IgD-negative memory B cell (primary cell): ENCODE results near the gene OTOGL. TPM values are rescaled to one million over a fixed set of nuclear protein-coding genes. Genes with fewer than 3 reads are reported as not detected.

ENCODE experiments used
- H3K27ac Mint-ChIP-seq, 3 donors: one replicate each; pipeline ENCODE4 v1.8.0; 2020 to 2022; ENCODE audit warnings: mild to moderate bottlenecking in 3 of 3, mixed read lengths in 3 of 3, moderate library complexity in 1 of 3
- H3K27me3 Mint-ChIP-seq: one replicate; pipeline ENCODE4 v1.8.0; 2021; ENCODE audit warnings: mixed read lengths
- H3K36me3 Mint-ChIP-seq: one replicate; pipeline ENCODE4 v1.8.0; 2020; ENCODE audit warnings: mild to moderate bottlenecking, mixed read lengths
- H3K4me1 Mint-ChIP-seq, 3 donors: one replicate each; pipeline ENCODE4 v1.8.0; 2020 to 2022; ENCODE audit warnings: mixed read lengths in 3 of 3, mild to moderate bottlenecking in 1 of 3
- H3K4me3 Mint-ChIP-seq, 4 donors: one replicate each; pipeline ENCODE4 v1.8.0; 2020 to 2022; ENCODE audit warnings: mild to moderate bottlenecking in 4 of 4, mixed read lengths in 4 of 4, moderate library complexity in 3 of 4
- H3K9me3 Mint-ChIP-seq, 3 donors: one replicate each; pipeline ENCODE4 v1.8.0; 2020 to 2021; ENCODE audit warnings: mixed read lengths in 3 of 3, mild to moderate bottlenecking in 1 of 3
- polyA plus RNA-seq: library from polyadenylated mRNA; unstranded; fragments of 300-500 nt; fragmentation: Illumina TruSeq; gene quantifications from one replicate; pipeline ENCODE4 v1.2.3, GENCODE V29; 2021

OTOGL gene
- polyA plus RNA-seq, 1 donor from 2014 or later = not detected

DNA sequence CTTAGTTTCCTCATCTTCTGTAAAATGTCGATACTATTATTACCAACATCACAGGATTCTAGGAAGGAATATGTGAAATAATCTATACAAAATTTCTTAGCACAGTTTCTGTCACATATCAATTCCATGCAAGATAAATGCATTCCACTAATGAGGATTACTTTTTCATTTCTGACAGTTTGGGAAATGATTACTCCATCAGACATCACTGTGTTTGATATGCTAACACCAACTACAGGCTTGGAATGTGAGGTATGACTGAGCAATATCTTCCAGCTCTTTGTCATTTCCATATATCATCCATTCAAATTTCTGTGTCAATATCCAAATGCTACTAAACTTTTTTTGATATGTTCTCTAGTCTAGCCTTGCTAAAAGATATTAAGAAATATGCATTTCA lies 233.5 kb downstream of the OTOGL start:
- H3K4me1 Mint-ChIP-seq = peaks cover 0 to 3% (median 1%) of the 10 kb centered on the region in 3 donors
- H3K4me3 Mint-ChIP-seq = no peak overlapping the region
- no peaks in the 10 kb centered on the region for H3K27me3 Mint-ChIP-seq
- H3K36me3 Mint-ChIP-seq = no peaks in the 10 kb centered on the region
- H3K9me3 Mint-ChIP-seq = peaks cover 0 to 3% (median 2%) of the 10 kb centered on the region in 3 donors
- no peak overlapping the region for H3K27ac Mint-ChIP-seq

DNA sequence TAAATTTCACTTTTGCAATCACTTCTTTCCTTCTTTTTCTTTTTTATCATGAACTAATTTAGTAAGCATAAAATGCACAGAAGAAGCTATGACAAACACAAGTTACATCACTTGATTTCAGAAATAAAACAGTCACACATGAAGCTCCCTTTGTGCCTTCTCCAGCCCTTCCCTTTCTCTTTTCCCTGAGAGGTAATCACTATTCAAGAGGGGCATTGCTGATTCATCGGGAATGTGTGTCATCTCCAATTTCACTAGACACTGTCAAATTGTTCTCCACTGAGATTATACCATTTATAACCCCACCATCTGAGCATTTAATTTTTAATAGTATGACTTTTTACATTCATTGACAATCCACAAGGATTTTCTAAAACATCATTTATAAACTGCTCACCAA lies 253.1 kb downstream of the OTOGL start:
- Mint-ChIP-seq H3K27me3 (no peaks in the 10 kb centered on the region), H3K27ac (no peak overlapping the region), H3K9me3 (peaks cover 3 to 7% (median 3%) of the 10 kb centered on the region in 3 donors), H3K4me1 (peaks cover 0 to 1% (median 0%) of the 10 kb centered on the region in 3 donors), H3K36me3 (no peaks in the 10 kb centered on the region), H3K4me3 (no peak overlapping the region)

DNA sequence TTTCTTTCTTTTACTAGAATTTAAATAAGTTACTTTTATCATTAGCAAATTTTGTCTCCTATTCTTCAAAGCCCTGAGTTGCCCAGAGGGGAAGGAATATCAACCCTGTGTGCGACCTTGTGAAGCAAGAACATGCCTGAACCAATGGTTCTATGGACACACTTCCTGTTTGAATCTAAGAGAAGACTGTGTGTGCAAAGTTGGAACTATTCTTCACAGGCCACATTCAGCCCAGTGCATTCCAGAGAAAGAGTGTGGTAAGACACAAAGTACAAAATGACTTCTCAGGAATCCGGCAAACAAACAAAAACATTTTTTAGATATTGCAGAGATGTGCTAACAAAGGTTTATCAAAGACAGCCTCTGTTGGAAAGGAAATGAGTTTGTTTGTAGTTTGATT lies 253.9 kb downstream of the OTOGL start:
- Mint-ChIP-seq H3K36me3 (no peaks in the 10 kb centered on the region), H3K9me3 (peaks cover 0 to 7% (median 2%) of the 10 kb centered on the region in 3 donors), H3K4me1 (peaks cover 0 to 1% (median 0%) of the 10 kb centered on the region in 3 donors)

DNA sequence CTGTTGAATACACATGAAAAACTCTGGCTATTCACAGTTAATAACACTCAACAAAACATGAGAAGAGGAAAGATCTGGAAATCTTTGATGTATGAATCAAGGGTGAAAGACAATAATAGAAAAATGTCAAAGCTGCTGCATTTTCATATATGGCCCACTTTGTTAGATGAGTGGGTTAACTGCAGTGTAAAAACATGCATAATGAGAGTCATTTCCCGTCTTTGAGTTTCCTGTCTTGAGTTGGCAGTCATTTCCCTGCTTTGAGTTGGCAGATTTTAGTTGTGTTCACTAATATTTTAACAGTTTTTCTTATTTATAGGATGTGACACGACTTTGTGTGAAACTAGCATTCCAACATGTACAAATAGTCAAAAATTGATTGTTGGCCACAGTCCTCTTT lies 256.8 kb downstream of the OTOGL start:
- no peak overlapping the region for H3K4me3 Mint-ChIP-seq
- peaks cover 0 to 1% (median 0%) of the 10 kb centered on the region in 3 donors for H3K4me1 Mint-ChIP-seq
- peaks cover 0 to 2% (median 0%) of the 10 kb centered on the region in 3 donors for H3K9me3 Mint-ChIP-seq
- H3K27me3 Mint-ChIP-seq = no peaks in the 10 kb centered on the region
- no peak overlapping the region for H3K27ac Mint-ChIP-seq
- no peaks in the 10 kb centered on the region for H3K36me3 Mint-ChIP-seq

More for the DNA sequence above, 253.9 kb downstream of the OTOGL start:
- Mint-ChIP-seq H3K4me3 (no peak overlapping the region), H3K27me3 (no peaks in the 10 kb centered on the region), H3K27ac (no peak overlapping the region)

DNA sequence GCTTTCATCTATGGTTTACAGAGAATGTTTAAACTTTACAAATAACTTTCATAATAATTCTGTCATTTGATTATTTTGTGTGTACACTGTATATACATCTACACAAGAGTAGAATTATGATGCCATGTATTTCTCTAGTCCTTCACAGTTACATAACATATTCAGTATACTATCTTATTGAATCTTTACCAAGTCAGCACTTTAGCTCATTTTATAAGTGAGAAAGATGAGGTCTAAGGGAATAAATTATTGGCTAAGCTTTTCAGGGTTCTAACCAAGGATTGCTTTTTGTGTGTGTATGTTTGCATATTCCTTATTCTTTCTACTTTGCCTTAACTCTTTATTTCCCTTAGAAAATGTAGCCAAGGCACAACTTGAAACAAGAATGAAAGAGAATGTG lies 260.4 kb downstream of the OTOGL start:
- no peak overlapping the region for H3K4me3 Mint-ChIP-seq
- H3K9me3 Mint-ChIP-seq = peaks cover 0 to 4% (median 4%) of the 10 kb centered on the region in 3 donors
- H3K27ac Mint-ChIP-seq = no peak overlapping the region
- H3K27me3 Mint-ChIP-seq = no peaks in the 10 kb centered on the region
- H3K36me3 Mint-ChIP-seq = no peaks in the 10 kb centered on the region
- H3K4me1 Mint-ChIP-seq = peaks cover 0 to 1% (median 0%) of the 10 kb centered on the region in 3 donors

DNA sequence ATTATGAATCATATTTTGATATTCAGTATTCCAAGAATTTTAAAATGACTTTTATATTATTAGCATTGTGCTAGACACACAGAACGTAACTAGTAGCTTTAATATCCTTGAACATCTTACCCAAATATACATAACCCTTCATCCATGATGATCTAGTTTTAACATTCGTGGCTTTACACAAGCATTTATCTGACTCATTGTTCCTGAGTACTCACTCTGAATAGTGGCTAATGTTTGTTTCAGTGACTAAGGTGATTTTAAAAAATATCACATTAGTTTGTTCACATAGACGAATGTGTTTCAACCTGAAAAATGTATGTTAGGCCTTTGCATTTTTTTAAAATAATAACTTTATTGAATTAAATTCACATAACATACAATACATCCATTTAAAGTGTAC lies 264.7 kb downstream of the OTOGL start:
- Mint-ChIP-seq H3K4me3 (no peak overlapping the region), H3K27me3 (no peaks in the 10 kb centered on the region), H3K36me3 (no peaks in the 10 kb centered on the region), H3K9me3 (peaks cover 0 to 4% (median 4%) of the 10 kb centered on the region in 3 donors), H3K27ac (no peak overlapping the region), H3K4me1 (no peaks in the 10 kb centered on the region)

DNA sequence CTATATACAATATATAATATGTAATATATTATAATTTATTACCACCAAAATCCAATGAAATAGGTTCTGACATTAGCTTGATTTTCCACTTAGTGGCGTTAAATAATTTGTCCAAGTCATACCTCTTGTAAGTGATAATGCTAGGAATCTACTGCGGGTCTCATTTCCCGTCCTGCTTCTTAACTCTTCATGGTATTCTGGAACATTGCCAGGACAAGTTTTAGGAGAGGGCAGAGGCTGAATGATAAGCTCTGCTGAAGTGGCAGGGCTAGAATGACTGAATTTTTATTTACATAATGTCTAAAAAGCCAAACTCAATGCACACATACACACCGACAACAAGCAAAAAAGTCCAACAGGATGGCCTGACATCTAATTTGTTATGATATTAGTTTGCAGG lies 274.3 kb downstream of the OTOGL start:
- no peaks in the 10 kb centered on the region for H3K36me3 Mint-ChIP-seq

DNA sequence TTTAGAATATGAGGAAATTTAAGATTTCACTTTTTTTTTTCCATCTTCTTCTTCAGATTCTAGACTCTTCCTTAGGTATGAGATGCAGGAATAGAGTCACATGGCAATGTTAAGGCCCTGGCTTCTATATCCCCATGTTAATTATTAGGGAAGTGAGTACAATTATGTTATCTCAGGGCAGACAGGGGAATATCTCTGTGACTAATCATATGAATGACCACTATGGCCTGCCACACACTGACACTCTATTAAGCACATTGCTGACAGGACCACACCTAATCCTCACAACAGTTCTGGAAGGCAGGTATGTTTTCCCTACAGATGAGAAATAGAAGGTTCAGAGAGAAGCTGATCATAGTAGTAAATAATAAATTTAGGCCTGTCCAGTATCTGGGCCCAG lies 275.3 kb downstream of the OTOGL start:
- H3K36me3 Mint-ChIP-seq = no peaks in the 10 kb centered on the region
- H3K27me3 Mint-ChIP-seq = no peaks in the 10 kb centered on the region
- H3K4me3 Mint-ChIP-seq = no peak overlapping the region
- H3K4me1 Mint-ChIP-seq = no peaks in the 10 kb centered on the region
- no peak overlapping the region for H3K27ac Mint-ChIP-seq
- H3K9me3 Mint-ChIP-seq = no peaks in the 10 kb centered on the region

More for the DNA sequence above, 274.3 kb downstream of the OTOGL start:
- no peaks in the 10 kb centered on the region for H3K4me1 Mint-ChIP-seq
- H3K27me3 Mint-ChIP-seq = no peaks in the 10 kb centered on the region
- H3K27ac Mint-ChIP-seq = no peak overlapping the region
- H3K9me3 Mint-ChIP-seq = no peaks in the 10 kb centered on the region
- no peak overlapping the region for H3K4me3 Mint-ChIP-seq

DNA sequence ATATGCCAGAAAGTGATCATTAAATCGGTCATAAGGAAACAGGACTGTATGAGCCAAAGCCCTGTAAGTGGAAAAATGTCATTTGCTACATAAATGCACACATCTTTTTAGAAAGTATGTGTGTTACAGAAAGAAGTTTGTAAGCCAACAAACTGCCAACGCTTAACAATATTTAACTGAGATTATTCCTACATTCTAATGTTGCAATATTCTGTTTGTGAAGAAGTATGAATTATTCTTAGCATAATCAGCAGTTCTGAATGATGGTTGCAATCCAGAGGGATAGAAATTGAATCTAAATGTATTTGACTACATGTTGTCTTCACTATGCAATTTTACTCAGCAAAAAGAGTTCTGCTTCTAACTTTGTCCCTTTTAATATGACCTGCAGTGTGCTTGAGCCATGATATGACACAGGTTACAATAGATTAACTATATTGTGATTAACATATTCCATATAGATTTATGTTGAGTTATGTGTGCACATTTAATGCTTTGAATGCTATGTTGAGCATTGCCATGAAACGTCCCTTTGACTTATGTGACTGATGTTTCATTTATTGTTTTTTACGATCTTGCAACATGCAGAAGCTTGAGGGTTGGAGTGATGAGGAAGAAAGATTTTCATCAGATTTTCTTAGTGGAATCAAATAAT lies 277.9 kb downstream of the OTOGL start:
- Mint-ChIP-seq H3K4me3 (no peak overlapping the region), H3K27me3 (no peaks in the 10 kb centered on the region), H3K9me3 (no peaks in the 10 kb centered on the region)

DNA sequence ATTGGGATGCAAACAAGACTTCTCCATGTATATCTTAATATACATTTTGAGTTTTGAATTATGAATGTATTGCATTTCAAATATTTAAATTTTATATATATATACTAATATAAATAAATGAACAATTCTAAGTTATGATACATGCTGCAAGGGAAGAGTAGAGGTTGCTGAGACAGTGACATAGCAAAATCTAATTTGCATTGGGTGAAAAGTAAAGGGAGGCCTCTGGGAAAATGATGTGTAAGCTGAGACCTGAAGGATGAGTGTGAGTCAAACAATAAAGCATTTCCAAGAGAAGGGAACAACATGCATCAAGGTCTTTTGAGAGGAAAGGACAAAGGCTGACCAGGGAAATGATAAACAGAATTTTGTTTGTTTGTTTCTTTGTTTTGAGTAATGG lies 281.8 kb downstream of the OTOGL start:
- Mint-ChIP-seq H3K27me3 (no peaks in the 10 kb centered on the region), H3K36me3 (no peaks in the 10 kb centered on the region), H3K4me3 (no peak overlapping the region), H3K4me1 (no peaks in the 10 kb centered on the region), H3K9me3 (no peaks in the 10 kb centered on the region), H3K27ac (no peak overlapping the region)

More for the DNA sequence above, 277.9 kb downstream of the OTOGL start:
- no peaks in the 10 kb centered on the region for H3K36me3 Mint-ChIP-seq
- no peak overlapping the region for H3K27ac Mint-ChIP-seq
- no peaks in the 10 kb centered on the region for H3K4me1 Mint-ChIP-seq

DNA sequence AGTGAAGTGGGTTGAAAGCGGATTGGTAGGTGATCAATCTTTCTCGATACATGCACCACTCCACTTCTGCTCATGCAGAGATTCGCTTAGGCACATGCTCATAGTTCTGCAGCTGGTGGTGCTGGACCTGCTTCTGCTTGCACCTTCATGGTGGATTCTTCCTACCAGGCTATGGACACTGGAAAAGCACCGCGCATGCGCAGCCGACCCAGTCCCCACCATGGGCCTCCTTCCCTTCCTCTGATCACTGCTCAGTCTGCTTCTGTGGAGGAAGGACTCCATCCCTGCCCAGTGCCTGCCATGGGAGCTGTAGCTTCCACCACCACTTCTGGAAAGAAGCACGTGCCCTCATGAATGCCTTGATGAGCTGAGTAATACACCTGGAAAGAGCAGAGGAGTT lies 282.9 kb downstream of the OTOGL start:
- no peak overlapping the region for H3K27ac Mint-ChIP-seq
- no peaks in the 10 kb centered on the region for H3K36me3 Mint-ChIP-seq
- no peaks in the 10 kb centered on the region for H3K27me3 Mint-ChIP-seq
- H3K4me3 Mint-ChIP-seq = no peak overlapping the region
- H3K9me3 Mint-ChIP-seq = peaks cover 0 to 5% (median 3%) of the 10 kb centered on the region in 3 donors
- H3K4me1 Mint-ChIP-seq = no peaks in the 10 kb centered on the region

DNA sequence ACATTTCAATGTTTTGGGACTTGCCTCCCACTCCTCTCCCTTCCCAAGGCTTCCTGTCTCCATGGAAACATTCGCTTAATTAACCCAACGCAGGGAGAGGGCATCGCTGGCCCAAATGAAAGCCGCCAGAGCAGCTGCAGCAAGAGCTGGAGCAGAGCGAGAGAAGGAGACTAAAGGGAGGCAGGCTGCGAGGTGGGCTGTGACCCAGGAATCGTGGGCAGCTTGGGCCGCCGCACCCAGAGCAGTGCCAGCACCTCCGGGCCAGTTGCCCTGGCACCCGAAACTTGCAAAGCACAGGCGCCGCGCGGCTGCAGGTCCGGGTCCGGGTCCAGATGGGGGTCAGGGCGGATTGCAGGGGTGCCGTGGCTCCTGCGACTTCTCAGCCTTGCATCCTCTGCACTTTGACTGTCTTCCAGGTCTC lies 301.2 kb downstream of the OTOGL start:
- Mint-ChIP-seq H3K36me3 (no peaks in the 10 kb centered on the region), H3K27me3 (peaks cover 2% of the 10 kb centered on the region), H3K9me3 (peaks cover 0 to 3% (median 0%) of the 10 kb centered on the region in 3 donors), H3K4me1 (no peaks in the 10 kb centered on the region), H3K4me3 (no peak overlapping the region), H3K27ac (no peak overlapping the region)

DNA sequence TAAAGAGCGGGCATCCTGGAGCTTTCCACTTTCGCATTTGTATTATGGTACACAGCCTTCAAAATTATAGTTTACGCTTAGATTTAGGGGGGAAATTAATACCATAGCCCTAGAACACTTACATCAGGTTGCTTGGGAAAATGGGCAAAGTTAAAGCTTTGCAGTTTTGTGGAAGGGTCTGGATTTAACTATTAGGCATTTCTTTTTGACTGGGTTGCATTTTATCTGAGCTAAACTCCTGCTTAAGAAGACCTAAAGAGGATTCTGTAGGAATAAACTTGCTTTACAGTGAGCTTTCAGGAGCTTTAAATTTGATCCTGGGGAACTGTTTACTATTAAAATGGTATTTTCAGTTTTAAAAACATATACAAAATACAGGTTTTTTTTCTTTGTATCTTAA lies 301.9 kb downstream of the OTOGL start:
- peaks cover 2% of the 10 kb centered on the region for H3K27me3 Mint-ChIP-seq
- no peak overlapping the region for H3K4me3 Mint-ChIP-seq
- H3K9me3 Mint-ChIP-seq = peaks cover 0 to 3% (median 0%) of the 10 kb centered on the region in 3 donors
- H3K27ac Mint-ChIP-seq = no peak overlapping the region
- H3K36me3 Mint-ChIP-seq = no peaks in the 10 kb centered on the region
- no peaks in the 10 kb centered on the region for H3K4me1 Mint-ChIP-seq

DNA sequence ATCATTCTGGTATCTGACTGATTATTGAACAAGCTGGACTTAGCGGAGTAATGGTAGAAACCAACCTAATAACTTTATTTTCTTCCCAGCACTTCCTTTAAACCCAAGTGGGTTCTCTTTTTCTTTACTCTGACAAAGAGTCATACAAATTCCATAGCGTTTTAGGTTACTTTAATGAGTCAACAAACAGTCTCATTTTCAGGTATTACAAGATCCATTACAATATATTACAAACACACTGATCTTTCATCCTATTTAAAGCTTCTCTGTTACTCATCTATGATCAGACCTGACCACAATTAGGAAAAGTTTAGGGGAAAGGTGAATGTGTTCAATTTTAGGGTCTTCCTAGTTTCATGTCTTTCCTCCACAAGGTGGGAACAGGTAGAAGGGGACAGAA lies 305.3 kb downstream of the OTOGL start:
- peaks cover 2% of the 10 kb centered on the region for H3K27me3 Mint-ChIP-seq
- no peaks in the 10 kb centered on the region for H3K4me1 Mint-ChIP-seq
- no peak overlapping the region for H3K4me3 Mint-ChIP-seq
- H3K9me3 Mint-ChIP-seq = peaks cover 0 to 3% (median 0%) of the 10 kb centered on the region in 3 donors
- H3K36me3 Mint-ChIP-seq = no peaks in the 10 kb centered on the region
- no peak overlapping the region for H3K27ac Mint-ChIP-seq

DNA sequence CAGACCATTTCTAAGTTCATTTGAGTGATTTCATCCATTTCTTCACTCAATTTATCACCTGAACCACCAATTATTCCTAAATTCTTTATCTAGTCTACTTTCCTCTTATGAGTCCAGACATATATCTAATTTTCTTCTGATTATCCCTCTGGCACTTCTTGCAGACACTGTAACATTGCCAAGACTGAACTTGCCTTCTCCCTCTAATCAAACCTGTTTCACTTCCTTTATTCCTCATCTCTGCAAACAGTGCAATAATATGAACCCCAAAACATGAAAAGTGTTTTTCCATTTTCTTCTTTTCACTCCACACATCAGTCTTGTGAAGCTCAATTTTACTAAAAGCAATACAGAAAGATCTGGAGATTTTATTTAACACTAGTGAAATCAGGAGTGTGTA lies 306.9 kb downstream of the OTOGL start:
- no peaks in the 10 kb centered on the region for H3K4me1 Mint-ChIP-seq
- no peak overlapping the region for H3K4me3 Mint-ChIP-seq
- H3K36me3 Mint-ChIP-seq = no peaks in the 10 kb centered on the region
- H3K27ac Mint-ChIP-seq = no peak overlapping the region
- H3K9me3 Mint-ChIP-seq = no peaks in the 10 kb centered on the region
- no peaks in the 10 kb centered on the region for H3K27me3 Mint-ChIP-seq

DNA sequence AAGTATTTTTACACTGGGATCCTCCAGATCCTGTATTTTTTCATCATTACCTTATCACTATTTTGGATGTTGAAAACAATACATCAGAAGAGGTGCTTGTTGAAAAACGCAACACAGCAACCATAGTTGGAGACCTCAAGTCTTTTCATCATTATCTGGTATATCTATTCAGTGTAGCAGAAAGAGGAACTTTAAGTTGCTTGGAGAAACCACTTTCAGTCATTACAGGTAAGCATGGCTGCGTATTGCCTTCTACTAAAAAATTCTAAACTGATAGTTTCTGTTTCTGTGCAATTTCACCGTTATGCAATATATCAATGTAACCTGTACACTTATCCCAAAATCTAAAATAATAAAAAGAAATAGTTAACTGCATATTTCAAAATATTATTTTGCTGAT lies 312.4 kb downstream of the OTOGL start:
- H3K36me3 Mint-ChIP-seq = no peaks in the 10 kb centered on the region
- no peaks in the 10 kb centered on the region for H3K27me3 Mint-ChIP-seq
- no peak overlapping the region for H3K27ac Mint-ChIP-seq
- no peak overlapping the region for H3K4me3 Mint-ChIP-seq
- H3K9me3 Mint-ChIP-seq = no peaks in the 10 kb centered on the region
- H3K4me1 Mint-ChIP-seq = no peaks in the 10 kb centered on the region
